Thoracic aorta (tissue), 2 donors: ENCODE results near the gene NDUFAF8. TPM values are rescaled to one million over a fixed set of nuclear protein-coding genes. Genes with fewer than 3 reads are reported as not detected.

Experiments used
- ATAC-seq: fragments of 150-250 bp; one replicate; pipeline ENCODE4 v1.8.0; 2017; ENCODE audit warnings: low read depth; ENCODE audit not compliant: insufficient number of reproducible peaks, low FRiP score
- DNase-seq: peaks from one replicate; pipeline ENCODE4 v3.0.0-alpha.2; 2020; ENCODE audit warnings: low spot score
- H3K27ac ChIP-seq, 2 donors: fragments of 200-600 bp; sonication (generic); 1 replicate in 1 of 2; 2 replicates in 1 of 2; pipeline ENCODE4 v1.5.1; 2016; ENCODE audit warnings: mild to moderate bottlenecking in 2 of 2, moderate library complexity in 2 of 2
- H3K27me3 ChIP-seq: fragments of 200-600 bp; sonication (generic); replicated peaks from 2 replicates; pipeline ENCODE4 v1.6.0; 2016; ENCODE audit warnings: mild to moderate bottlenecking; ENCODE audit not compliant: insufficient read depth
- H3K36me3 ChIP-seq: fragments of 200-600 bp; sonication (generic); one replicate; pipeline ENCODE4 v1.5.1; 2016
- H3K4me1 ChIP-seq, 2 donors: fragments of 200-600 bp; sonication (generic); 1 replicate in 1 of 2; 2 replicates in 1 of 2; pipeline versions ENCODE4 v1.5.1 to v1.6.0; 2016; ENCODE audit warnings: low read depth in 2 of 2, mild to moderate bottlenecking in 1 of 2; ENCODE audit not compliant: control insufficient read depth in 1 of 2
- H3K4me3 ChIP-seq: fragments of 200-600 bp; sonication (generic); 2 replicates; pipeline ENCODE4 v1.5.1; 2016; ENCODE audit warnings: mild to moderate bottlenecking
- H3K9me3 ChIP-seq: fragments of 200-600 bp; sonication (generic); 2 replicates; pipeline ENCODE4 v1.5.1; 2016
- total RNA-seq, 2 donors: library from RNA; depleted of rRNA; stranded (reverse); fragments of >200 nt; gene quantifications; one replicate each; pipeline versions ENCODE4 v1.1.0 to v1.2.3, GENCODE V29; 2016
- TF ChIP-seq, protein P1 (sequence below): fragments of 200-600 bp; sonication (generic); IDR thresholded peaks from one replicate; pipeline ENCODE4 v1.5.1; 2019; ENCODE audit warnings: antibody characterized with exemption

Gene NDUFAF8
- total RNA-seq, 2 donors from 2014 or later = 17.8 to 19.5 TPM

- Histone ChIP-seq H3K4me1 (peaks cover 0 to 26% of the 10 kb centered on the region in 2 donors), H3K27ac (no peak overlapping the region)
- TF ChIP-seq, protein P1, sequence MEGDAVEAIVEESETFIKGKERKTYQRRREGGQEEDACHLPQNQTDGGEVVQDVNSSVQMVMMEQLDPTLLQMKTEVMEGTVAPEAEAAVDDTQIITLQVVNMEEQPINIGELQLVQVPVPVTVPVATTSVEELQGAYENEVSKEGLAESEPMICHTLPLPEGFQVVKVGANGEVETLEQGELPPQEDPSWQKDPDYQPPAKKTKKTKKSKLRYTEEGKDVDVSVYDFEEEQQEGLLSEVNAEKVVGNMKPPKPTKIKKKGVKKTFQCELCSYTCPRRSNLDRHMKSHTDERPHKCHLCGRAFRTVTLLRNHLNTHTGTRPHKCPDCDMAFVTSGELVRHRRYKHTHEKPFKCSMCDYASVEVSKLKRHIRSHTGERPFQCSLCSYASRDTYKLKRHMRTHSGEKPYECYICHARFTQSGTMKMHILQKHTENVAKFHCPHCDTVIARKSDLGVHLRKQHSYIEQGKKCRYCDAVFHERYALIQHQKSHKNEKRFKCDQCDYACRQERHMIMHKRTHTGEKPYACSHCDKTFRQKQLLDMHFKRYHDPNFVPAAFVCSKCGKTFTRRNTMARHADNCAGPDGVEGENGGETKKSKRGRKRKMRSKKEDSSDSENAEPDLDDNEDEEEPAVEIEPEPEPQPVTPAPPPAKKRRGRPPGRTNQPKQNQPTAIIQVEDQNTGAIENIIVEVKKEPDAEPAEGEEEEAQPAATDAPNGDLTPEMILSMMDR = no peak
Observed at GRCh38 chr17:81252326-81252986, 13.3 kb downstream of the NDUFAF8 start.

GRCh38 chr17:81252987-81253329 lies 13.8 kb downstream of the NDUFAF8 start:
- Histone ChIP-seq H3K4me3 (no peak overlapping the region), H3K4me1 (peaks cover 0 to 26% of the 10 kb centered on the region in 2 donors), H3K9me3 (no peaks in the 10 kb centered on the region), H3K27me3 (no peaks in the 10 kb centered on the region), H3K27ac (no peak overlapping the region), H3K36me3 (peaks cover 20% of the 10 kb centered on the region)
- TF ChIP-seq, protein P1 = no peak
- DNase-seq (no peak), ATAC-seq (no peak)

More at GRCh38 chr17:81252326-81252986, 13.3 kb downstream of the NDUFAF8 start:
- Histone ChIP-seq H3K36me3 (peaks cover 20% of the 10 kb centered on the region), H3K27me3 (no peaks in the 10 kb centered on the region), H3K4me3 (no peak overlapping the region), H3K9me3 (no peaks in the 10 kb centered on the region)
- ATAC-seq (no peak), DNase-seq (no peak)

DNA sequence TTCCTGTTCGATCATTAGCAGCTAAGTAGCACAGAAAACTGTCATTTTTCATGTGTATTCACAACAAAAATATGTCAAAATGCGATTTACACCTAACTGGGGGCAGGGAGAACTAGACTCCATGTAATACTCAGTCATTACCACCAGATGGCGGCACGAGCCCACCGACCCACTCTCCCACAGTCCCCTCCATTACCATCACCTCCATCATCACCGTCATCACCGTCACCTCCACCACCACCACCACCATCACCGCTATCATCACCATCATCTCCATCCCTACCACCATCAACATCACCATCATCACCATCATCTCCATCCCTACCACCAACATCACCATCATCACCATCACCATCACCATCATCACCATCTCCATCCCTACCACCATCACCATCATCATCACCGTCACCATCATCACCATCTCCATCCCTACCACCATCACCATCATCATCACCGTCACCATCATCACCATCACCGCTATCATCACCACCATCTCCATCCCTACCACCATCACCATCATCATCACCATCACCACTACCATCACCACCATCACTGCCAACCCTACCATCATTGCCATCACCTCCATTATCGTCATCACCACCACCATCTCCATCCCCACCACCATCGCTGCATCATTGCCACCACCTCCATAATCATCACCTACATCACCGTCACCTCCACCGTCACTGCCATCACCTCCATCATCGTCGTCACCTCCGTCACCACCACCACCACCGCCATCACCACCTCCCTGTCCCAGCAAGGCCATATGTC lies 14.4 kb downstream of the NDUFAF8 start:
- no peaks in the 10 kb centered on the region for H3K27me3 ChIP-seq
- DNase-seq = no peak
- no peaks in the 10 kb centered on the region for H3K9me3 ChIP-seq
- no peak for ATAC-seq
- H3K4me1 ChIP-seq = peaks cover 0 to 26% of the 10 kb centered on the region in 2 donors
- H3K27ac ChIP-seq = no peak overlapping the region
- H3K36me3 ChIP-seq = peaks cover 23% of the 10 kb centered on the region
- TF ChIP-seq, protein P1 = peak; percentile 88
- H3K4me3 ChIP-seq = no peak overlapping the region

DNA sequence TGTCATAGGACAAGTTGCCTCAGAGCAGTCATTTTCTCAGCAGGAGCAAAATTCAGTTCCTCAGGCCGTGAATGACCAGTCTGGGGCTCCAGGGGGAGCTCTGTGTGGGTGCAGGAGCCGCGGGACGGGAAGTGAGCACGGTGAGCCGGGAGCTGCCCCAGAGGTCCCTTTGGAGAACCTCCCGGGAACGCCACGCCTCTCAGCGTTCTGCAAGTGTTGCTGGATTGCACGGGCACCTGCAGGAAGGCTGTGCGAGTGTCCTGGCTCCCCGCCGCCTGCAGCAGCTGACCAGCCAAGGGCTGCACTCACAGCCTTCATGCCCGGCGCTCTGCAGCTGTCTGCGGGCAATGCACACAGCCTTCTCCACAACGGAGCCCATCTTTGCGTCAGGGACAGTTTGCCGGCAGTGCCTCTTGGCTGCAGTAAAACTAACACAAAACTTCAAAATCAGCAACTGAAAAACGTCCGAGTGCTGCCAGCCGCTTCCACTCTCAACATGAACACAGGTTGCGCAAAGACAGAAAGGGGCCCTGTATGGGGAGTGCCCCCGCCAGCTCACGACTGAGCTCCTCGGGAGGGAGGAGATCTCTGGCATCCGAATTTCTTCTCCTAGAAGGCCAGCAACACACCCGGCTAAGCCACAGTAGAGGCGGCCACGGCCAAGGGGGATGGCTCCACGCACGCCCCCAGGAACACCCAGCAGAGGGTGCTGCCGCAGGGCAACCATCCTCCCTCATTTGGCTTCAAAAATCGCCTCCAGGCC lies 16.0 kb downstream of the NDUFAF8 start:
- peak overlapping the region; percentile 41 for H3K4me3 ChIP-seq

More for the DNA sequence above, 16.0 kb downstream of the NDUFAF8 start:
- TF ChIP-seq, protein P1 = peak; percentile 42
- ATAC-seq (peak; percentile 13), DNase-seq (no peak)
- Histone ChIP-seq H3K27me3 (no peaks in the 10 kb centered on the region), H3K36me3 (peaks cover 36% of the 10 kb centered on the region), H3K9me3 (no peaks in the 10 kb centered on the region), H3K4me1 (peaks cover 0 to 26% of the 10 kb centered on the region in 2 donors), H3K27ac (peak overlapping the region in 1 of 2 donors; percentile 49)
